NCI-H526 treated with DMSO at 0.1 percent for 48 hours (cell line): ENCODE data around the gene OR2W1.
A peak's percentile ranks its signal among the peaks of the same experiment; 100 is the strongest.

Source experiments
- DNase-seq: peaks from one replicate; lab custom pipeline; 2025; lab: John Stamatoyannopoulos, UW

The OR2W1 gene, protein sequence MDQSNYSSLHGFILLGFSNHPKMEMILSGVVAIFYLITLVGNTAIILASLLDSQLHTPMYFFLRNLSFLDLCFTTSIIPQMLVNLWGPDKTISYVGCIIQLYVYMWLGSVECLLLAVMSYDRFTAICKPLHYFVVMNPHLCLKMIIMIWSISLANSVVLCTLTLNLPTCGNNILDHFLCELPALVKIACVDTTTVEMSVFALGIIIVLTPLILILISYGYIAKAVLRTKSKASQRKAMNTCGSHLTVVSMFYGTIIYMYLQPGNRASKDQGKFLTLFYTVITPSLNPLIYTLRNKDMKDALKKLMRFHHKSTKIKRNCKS

DNA sequence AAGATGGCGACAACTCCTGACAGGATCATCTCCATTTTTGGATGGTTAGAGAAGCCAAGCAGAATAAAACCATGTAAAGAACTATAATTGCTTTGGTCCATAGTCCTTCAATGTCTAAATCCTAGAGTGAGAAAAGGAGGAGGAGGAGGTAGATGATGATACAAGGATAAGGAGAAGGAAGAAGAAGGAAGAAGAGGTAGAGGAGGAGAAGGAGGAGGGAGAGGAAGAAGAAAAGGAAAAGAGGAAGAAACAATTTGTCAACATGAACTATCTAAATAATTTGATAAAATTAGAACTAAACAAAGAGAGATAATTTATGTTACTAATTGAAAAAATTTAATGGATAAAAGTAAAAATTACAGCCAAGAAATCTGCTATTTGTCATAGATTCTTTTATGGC is at the start of gene OR2W1:
Gene OR2W1, minus strand, starts transcription at position 101 of the 400 bp plus-strand sequence. Its CDS starts 0 bp downstream, at position 101.
- DNase-seq: no peak

DNA sequence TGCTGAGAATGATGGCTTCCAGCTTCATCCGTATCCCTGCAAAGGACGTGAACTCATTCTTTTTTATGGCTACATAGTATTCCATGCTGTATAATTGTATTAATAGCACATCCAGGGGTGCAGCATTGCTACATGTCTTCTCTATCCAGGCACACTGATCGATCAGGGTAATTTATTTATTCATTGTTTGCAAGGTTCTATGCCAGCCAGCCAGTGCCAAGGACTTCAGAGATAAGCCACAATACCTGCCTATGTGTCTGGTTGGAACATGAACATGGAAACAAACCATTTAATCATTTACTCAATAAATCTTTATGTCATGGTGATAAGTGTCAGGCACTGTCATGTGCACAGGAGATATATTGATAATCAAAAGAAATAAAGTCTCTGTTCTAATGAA is 48.0 kb upstream of the OR2W1 start:
- no peak for DNase-seq

DNA sequence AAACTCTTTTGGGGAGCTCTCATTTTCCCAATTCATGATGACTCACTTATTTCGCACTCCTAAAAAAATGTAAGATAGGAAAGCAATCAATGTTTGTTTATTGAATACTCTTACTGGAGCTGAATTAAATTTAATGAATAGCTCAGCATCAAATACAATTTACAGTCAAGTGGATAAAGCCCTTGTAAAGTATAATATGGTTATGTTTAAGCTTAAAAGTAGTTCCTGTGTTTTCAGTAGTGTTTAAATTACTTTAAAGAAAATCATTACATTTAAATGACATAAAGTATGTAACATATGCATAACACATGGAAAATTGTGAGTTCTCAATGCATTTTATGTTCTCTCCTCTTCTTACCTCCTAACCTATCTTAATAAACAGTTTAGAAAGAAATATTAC is 42.2 kb upstream of the OR2W1 start, which contains the start of gene OR2B3:
Gene OR2B3, minus strand, starts transcription at position 101 of the 400 bp plus-strand sequence. Its CDS starts 65 bp downstream, at position 36.
- DNase-seq: no peak

DNA sequence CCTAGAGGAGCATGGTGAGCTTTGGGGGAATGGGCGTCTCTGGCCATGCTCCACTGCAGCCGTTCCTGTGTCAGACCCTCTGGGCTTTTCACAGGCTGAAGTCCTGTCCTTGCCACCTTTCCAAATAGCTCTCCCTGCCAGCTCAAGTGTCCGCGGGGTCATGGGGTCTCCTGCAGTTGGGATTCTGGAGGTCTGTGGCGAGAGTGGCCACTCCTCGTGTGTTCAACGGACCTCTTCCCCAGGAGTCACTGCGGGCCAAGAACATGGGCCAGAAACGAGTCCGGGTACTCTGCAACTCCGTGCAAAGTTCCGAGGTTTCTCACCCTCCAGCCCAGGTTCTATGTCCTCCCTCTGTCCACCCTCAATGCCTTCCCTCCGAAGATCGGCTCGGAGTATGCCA is 37.5 kb upstream of the OR2W1 start:
- DNase-seq: no peak

DNA sequence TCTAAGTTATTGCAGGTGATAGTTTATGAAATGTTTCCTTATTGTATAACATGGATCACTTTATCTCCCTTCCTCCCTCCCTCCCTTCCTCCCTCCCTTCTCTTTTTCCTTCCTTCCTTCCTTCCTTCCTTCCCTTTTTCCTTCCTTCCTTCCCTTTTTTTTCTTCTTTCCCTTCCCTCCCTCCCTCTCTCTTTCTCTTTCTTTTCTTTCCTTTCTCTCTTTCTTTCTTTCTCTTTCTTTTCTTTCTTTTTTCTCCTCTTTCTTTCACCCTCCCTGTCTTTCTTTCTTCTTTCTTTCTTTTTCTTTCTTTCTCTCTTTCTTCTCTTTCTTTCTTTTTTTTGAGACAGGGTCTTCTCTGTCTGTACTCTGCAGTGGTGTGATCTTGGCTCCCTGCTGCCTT is 36.3 kb upstream of the OR2W1 start:
- DNase-seq: no peak

DNA sequence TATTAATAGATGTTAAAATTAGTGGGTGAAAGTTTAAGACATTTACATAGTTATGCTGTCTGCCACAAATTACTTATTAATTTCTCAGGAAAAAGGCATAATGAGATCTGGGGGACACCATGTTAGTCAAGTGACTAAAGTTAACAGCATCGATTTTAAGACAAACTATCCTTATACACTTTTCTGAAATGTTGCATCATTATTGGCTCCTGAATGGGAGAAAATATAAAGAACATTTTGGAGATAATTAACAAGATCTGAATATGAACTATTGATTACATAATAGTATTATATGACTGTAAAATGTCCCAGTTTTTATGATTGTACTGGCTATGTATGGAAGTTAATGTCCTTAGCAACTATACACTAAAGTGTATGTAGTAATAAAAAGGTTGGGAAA is 34.2 kb upstream of the OR2W1 start:
- no peak for DNase-seq

DNA sequence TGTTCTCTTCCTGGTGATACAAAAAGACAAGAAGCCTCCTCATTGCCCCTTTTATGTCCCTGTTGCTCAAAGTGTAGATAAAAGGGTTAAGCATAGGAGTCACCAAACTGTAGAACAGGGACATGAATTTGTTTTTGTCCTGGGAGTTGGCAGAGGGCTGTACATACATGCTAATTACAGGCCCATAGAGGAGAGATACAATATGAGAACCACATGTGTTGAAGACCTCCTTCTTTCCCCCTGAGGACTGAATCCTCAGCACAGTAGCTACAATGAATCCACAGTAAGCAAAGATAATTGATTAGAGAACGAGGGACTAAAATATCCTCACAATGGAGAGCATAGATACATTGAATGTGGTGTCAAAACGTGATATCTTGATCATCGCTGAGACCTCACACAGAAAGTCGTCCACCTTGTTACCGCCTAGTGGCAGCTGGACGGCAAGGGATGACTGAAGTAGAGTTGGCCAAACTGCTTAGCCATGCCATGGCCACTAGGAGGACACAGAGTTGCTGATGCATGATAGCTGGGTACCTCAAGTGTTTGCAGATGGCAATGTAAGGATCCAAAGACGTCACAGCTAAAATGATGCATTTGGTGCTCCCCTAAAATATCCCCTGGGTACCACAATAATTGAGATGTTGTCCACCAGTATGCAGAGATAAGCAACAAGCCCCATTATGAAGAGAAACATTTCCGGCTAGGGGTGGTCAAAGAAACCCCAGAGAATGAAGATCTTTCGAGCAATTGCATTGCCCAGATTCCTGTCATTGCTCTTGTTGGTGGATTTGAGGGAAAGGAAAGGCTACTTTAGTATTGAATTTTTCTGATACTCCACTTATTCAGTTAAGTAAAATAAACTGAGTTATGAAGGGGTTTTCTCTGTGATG is 27.1 kb upstream of the OR2W1 start:
- DNase-seq: no peak

DNA sequence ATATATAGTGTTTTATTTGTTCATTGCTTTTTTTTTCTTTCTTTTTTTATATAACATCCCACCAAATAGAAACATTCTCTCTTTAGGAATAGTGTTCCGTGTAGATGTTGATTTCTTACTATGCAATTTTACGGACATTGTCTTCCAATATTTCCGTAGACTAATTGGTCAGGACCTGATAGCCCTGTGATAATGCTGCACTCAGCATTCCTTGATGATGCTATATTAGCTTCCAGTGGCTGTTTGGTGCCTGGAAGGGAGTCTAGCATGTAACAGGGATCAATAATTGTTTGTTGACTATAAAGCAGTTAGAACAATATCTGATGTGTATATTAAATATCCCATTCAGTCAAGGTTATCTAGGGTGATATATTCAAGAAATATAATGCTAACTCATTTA is 6.7 kb upstream of the OR2W1 start:
- no peak for DNase-seq

DNA sequence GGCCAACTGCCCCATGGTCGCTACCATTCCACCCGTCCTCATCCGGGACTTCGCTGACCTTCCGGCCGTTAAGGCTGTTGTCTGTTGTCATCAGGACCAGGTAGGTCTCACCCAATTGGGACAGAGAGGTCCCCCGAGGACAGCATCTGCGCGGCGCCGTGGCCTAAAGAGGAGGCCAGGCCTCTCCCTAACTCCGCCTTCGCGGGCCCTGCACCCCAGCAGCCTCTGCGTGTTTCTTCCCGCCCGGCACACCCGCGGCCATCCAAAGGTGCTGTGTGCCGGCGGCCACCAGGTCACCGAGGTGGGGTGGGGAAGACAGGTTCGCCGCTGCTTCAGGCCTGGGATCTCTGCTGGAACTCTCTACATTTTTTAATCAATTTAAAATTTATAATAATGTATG is 9.0 kb downstream of the OR2W1 start:
- no peak for DNase-seq

DNA sequence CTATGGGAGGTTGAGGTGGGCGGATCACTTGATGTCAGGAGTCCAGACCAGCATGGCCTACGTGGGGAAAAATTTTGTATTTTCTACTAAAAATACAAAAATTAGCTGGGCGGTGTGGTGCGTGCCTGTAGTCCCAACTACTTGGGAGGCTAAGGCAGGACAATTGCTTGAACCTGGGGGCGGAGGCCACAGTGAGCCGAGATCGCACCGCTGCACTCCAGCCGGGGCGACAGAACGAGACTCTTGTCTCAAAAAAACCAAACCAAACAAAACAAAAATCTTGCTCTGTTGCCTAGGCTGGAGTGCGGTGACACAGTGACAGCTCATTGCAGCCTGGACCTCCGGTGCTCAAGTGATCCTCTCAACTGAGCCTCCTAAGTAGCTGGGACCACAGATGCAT is 16.2 kb downstream of the OR2W1 start:
- no peak for DNase-seq

DNA sequence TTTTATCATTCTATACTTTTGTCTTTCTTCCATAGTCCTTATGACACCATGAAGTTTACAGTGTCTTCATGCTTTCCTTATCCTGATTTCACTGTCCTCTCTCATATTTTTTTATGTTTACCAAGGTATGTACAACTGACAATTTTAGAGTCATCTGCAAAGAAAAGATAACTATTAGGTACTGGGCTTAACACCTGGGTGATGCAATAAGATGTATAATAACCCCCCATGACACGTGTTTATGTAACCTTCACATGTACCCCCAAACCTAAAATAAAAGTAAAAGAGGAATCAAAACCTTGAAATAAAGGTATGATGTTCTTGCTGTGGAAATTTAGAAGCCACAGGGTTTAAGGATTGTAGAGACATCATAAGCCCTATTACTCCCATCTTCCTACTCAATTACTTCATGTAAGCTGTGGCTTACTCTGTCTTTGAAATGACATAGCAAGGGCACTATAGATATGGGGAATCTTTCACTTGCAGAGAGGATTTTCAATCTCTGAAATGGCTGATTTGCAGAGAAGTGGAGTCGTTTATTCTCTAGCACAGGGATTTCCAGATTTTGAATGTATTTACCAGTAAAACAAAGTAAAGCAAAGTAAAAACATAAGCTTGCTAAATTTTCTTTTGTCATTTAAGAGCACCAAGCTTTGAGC is 18.9 kb downstream of the OR2W1 start:
- DNase-seq: no peak

DNA sequence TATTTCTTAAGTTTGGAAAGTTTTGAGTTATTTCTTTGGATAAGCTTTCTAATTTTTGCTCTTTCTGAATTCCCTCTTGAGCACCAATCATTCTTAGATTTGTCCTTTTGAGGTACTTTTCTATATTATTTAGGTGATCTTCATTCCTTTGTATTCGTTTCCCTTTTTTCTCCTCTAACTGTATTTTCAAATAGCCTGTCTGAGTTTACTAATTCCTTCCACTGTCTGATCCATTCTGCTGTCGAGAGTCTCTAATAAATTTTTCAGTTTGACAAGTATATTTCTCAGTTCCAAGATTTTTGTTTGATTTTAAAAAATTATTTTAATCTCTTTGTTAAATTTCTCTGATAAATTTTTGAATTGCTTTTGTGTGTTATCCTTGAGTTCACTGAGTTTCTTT is 23.5 kb downstream of the OR2W1 start:
- no peak for DNase-seq

DNA sequence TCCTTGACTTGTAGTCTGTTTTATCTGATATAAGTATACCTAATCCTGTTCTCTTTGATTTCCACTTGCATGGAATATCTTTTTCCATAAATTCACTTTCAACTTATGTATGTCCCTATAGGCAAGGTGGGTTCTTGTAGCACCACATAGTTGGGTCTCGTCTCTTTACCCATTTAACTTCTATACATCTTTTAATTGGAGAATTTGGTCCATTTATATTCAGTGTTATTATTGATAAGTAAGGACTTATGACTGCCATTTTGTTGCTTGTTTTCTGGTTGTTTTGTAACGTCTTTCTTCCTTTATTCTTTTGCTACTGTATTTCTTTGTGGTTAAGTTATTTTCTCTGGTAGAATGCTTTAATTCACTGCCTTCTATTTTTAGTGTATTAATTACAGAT is 25.3 kb downstream of the OR2W1 start:
- no peak for DNase-seq

DNA sequence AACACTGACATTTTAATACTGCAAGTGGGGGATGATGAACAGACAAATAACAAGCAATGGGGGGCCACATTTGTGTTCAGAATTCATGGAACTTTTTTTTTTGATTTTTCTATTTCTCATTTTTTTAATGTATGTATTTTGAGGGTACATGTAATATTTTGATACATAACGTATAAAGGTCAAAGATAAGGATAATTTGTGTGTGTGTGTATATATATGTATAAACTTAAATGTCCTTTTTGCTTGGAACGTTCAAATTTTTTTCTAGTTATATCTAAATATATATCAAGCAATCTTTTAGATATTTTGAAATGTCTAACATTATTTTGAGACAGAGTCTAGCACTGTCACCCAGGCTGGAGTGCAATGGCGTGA is 27.6 kb downstream of the OR2W1 start:
- no peak for DNase-seq

DNA sequence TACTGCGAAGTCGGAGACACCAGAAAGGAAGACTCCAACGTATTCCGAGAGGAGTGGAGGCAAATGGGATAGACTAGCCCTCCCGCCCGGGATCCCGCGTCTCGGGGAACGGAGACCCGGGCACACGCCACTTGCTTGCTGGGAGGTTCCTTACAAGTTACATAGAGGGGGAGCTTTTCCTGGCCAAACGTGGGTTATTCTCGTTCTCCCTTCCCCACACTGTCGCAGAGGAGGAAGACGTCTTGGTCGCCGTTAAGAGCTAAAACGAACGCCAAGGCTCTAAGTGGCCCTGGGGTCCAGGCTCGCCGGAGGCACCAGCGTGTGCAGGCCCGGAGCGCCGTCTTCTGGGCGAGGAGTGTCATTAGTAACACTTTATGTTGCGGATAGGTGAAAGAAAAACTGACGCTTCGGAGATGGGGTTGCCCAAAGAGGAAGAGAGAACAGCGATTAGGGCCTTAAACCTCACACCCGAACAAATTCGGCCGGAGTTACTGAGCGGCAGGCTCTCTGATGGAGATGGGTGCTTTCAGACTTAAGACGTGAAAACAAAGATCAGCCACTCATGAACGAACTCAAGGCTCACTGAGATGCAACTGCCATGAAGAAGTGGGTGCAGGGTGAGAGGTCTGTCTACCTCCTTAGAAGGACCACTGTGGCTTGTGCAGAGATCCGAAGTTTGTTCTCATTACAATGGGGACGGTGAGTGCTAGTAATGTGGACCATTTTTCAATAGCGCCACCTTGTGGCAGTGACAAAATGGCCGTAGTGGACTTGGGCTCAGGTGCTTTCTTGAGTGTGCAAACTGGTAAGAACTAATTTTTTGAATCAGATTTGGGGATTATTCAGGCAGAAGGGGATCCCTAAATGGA is 28.2 kb downstream of the OR2W1 start:
- peak; percentile 57 for DNase-seq

DNA sequence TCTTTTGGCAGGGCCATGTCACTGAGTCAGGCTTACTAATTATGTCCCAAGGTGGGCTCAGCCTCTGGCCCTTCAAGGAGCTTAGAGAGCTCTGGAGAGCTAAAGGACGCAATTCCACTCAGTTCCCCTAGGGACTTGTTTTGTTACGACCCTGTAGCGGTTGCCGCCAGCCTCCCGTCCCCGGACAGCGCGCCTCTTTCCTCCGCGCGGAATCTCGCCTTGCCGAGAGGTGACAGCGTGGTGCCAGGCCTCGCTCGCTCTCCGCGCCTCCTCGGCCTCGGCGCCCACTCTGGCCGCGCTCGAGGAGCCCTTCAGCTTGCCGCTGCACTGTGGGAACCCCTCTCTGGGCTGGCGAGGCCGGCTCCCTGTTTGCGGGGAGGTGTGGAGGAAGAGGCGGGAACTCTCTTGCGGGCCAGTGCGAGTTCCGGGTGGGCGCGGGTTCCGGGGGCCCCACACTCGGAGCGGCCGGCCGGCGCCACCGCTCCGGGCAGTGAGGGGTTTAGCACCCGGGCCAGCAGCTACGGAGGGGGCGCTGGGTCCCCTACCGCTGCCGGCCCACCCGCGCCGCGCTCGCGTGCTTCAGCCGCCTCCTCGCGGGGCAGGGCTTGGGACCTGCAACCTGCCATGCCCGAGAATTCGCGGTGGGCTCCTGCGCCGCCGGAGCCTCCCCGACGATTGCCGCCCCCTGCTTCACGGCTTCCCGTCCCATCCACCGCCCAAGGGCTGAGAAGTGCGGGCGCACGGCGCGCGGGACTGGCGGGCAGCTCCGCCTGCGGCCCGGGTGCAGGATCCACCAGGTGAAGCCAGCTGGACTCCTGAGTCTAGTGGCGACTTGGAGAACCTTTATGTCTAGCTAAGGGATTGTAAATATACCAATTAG is 30.0 kb downstream of the OR2W1 start:
- no peak for DNase-seq

DNA sequence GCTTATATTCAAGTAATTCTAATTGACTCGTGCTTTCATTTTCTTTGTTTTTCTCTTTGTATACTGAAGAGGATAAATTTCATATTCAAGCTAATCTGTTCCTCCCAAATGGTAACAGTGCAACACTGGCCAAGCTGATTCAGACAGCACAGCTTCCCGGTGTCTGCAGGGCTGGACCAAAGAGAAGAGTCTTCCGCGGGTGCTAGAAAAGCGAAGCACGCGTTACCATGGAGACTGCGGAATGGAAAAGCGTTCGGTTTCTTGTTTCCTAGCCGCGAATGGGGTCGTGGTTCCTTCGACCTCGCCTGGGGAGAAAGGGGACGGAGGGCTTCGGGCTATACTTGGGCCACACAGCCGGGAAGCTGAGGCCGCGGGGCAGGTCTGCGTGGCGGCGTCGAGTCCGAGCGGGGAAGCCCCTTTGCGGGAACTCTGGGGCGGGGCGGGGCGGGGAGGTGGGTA is 33.7 kb downstream of the OR2W1 start:
- peak; percentile 13 for DNase-seq

DNA sequence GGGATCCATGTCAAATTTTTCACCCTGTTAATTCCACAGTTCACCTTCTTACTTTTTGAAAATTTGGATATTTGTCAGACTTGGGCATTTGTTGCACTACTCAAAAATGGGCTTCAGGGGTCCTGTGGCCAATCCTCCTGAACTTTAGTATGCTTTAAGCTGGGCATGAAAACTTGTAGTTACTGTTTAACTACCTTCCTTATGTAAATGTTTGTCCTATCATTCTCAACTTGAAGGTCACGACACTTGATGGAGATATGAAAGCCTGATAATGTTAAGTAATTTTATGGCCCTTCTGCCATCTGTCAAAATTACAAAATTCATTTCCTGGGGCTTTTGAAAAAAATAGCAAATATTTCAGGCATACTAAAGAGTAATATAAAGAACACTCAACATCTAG is 35.6 kb downstream of the OR2W1 start:
- no peak for DNase-seq

DNA sequence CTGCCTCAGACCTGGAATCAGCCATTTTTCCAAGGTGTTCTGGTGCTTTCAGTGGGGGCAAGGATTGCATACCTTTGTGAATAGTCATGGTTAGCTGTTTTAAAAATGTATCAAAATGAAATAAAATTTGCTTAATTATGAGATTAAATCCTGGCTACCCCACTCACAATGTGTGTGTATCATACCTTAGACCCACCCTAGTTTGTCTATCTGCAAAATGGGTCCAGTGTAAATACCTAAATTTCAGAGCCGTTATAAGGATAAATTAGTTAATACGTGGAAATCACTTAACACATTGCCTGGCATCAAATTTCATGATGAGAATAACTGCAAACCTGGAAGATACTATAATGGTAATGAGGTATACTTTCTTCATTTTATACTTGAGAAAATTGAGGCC is 36.9 kb downstream of the OR2W1 start:
- no peak for DNase-seq

DNA sequence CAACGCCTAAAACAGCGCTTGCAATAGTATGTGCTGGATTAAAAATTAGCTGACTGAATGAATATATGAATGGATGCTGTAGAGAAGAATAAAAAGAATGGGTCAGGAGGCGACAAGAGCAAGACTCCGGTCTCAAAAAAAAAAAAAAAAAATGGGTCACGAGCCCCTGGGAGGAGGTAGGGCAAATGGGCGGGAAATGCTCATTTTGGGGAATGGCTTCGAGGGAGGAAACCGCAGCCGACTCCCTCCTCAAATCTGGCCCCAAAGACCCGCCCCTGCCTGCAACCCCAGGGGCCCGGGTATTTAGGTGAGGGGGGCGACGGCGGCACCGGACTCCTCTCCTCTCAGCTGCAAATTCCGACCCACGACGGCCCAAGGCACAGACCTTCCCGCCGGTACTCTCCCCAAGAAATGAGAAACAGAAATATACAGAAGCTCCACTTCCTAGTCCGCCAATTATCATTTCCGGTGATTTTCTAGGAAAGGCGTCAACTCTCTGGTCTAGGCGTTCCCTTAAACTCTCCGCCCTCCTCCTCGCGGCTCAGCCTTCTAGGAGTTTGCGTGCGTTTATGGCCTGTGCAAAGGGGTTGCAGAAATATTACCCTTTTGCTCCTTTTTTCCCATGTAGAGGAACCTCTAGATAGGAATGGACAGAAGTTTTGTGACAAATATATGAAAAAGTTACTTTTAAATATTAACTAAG is 39.6 kb downstream of the OR2W1 start, which contains the start of gene ZNF311:
Gene ZNF311, minus strand, starts transcription at position 133 of the 703 bp plus-strand sequence. CDS start 1,361 bp downstream, outside the sequence.
- peak; percentile 12 for DNase-seq
